Measurements from ENCODE around the gene GRIFIN.

Gene GRIFIN

GRCh38 chr7:2432910-2433712 is 43.1 kb downstream of the GRIFIN start:
- DNase-seq, result no peak

DNA sequence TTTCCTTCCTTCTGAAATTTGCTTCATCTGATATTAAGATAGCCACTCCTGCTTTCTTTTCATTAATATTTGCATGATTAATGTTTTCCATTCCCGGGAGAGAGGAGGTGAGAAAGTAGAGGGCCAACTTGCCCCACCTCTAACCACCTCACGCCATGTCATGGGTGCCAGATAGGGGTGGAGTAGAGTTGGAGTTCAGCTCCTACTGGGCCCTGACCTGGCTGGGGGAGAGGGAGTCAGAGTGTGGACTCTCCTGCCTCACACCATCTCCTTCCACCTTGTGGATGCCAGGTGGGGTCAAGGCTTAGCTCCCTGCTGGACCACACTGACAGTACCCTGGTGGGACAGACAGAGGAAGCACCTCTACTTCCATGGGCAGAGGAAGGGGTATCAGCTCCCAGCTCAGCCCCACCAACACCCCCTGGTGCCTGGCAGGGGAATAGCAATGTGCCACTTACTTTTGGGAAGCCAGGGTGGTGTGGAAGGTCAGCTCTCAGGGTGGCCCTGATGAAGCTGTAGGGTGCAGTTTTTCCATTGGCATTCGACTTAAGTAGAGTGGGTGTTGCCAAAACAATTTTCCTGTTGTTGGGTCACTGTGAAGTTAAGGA is 44.8 kb downstream of the GRIFIN start:
- peak; percentile 56 for DNase-seq

DNA sequence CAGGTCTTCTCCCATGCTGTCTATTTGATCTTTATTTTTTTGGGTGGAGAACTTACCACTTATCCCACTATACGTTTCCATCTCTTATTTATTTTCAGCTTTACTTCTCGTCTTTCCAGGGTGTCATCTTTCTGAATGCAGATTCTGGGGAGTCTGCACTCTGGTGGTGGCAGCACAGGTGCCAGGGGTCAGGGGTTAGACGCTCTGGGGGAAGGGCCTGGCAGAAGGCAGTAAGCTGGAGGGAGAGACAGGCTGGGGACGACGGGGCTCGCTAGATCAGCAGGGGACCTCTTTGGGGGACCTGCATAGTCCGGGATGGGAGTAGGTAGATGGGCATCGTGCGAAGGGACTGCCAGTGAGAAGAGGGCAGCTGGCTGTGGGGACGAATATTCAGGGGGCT is 50.4 kb downstream of the GRIFIN start:
- no peak for DNase-seq

Data from NCI-H82 (cell line).